Ectodermal cell (in vitro differentiated cells): ENCODE data around the gene AURKAIP1.

Experiments
- H3K27ac ChIP-seq: 2 replicates; pipeline ENCODE4 v1.7.0; 2013; ENCODE audit warnings: mild to moderate bottlenecking, low read depth, low read length; ENCODE audit not compliant: insufficient read depth, poor library complexity, severe bottlenecking
- H3K27me3 ChIP-seq: 2 replicates; pipeline ENCODE4 v1.7.0; 2013; ENCODE audit warnings: mild to moderate bottlenecking, low read length; ENCODE audit not compliant: insufficient read depth, control insufficient read depth, poor library complexity, severe bottlenecking
- H3K36me3 ChIP-seq: one replicate; pipeline ENCODE4 v1.7.0; 2013; ENCODE audit warnings: low read length; ENCODE audit not compliant: control insufficient read depth, insufficient read depth
- H3K4me1 ChIP-seq: one replicate; pipeline ENCODE4 v1.7.0; 2013; ENCODE audit warnings: low read length; ENCODE audit not compliant: control insufficient read depth, insufficient read depth
- H3K4me3 ChIP-seq: 2 replicates; pipeline ENCODE4 v1.7.0; 2013; ENCODE audit warnings: low read depth, low read length, control low read depth; ENCODE audit not compliant: insufficient read depth
- H3K9me3 ChIP-seq: 2 replicates; pipeline ENCODE4 v1.7.0; 2013; ENCODE audit warnings: mild to moderate bottlenecking, low read length, moderate library complexity; ENCODE audit not compliant: control insufficient read depth
- WGBS, 2 experiments: methylation state at CpG; one replicate each; pipeline ENCODE4 v1.1.7; 2013; ENCODE audit warnings: missing lambda C conversion rate in 2 of 2; 5-methylcytosine and 5-hydroxymethylcytosine counted together

The AURKAIP1 gene

DNA sequence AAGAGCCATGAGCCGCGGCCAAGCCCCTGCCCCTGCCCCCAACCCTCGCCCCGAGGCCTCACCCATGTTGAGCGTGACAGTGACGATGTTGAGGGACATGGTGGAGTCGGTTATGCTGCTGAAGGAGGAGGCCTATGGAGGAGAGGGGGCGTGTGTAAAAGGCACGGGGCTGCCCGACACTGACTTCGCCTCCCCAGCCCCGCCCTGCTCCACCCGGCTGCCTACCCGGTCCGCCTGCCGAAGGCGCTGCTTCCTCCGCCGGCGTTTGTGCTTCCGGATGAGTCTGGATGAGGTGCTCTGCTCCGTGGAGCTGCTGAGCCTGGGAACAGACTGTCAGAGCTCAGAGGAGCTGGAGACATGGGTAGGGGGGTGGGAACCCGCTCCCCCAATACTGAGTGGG is 34.8 kb downstream of the AURKAIP1 start:
- WGBS, 2 experiments = 94% methylated on average over 23 of the region's 23 CpGs
- Histone ChIP-seq H3K4me3 (no peak overlapping the region), H3K27me3 (no peaks in the 10 kb centered on the region), H3K9me3 (no peaks in the 10 kb centered on the region), H3K4me1 (no peaks in the 10 kb centered on the region), H3K36me3 (peaks cover 10% of the 10 kb centered on the region), H3K27ac (no peak overlapping the region)

GRCh38 chr1:1338278-1338677 is 36.7 kb downstream of the AURKAIP1 start:
- 96% methylated on average over 36 of the region's 36 CpGs for WGBS, 2 experiments
- H3K4me1 ChIP-seq = no peaks in the 10 kb centered on the region
- H3K36me3 ChIP-seq = peaks cover 10% of the 10 kb centered on the region
- H3K27ac ChIP-seq = no peak overlapping the region
- H3K9me3 ChIP-seq = no peaks in the 10 kb centered on the region
- no peak overlapping the region for H3K4me3 ChIP-seq
- H3K27me3 ChIP-seq = no peaks in the 10 kb centered on the region

DNA sequence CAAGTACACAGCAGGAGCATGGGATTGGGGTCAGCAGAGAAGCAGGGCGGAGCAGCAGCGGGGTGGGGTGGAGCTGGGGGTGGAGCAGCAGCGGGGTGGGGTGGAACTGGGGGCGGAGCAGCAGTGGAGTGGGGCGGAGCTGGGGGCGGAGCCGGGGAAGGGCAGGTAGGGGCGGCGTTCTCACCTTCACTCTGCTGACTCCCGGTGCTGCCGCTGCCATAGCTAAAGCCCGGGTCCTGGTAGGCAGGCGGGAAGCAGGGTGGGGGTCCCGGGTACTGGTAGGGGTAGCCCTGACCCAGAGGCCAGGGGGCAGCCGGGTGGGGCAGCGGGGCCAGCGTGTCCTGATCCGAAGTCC is 37.2 kb downstream of the AURKAIP1 start:
- no peak overlapping the region for H3K27ac ChIP-seq
- H3K9me3 ChIP-seq = no peaks in the 10 kb centered on the region
- no peaks in the 10 kb centered on the region for H3K27me3 ChIP-seq
- 85% methylated on average over 18 of the region's 18 CpGs for WGBS, 2 experiments
- no peaks in the 10 kb centered on the region for H3K4me1 ChIP-seq
- peaks cover 10% of the 10 kb centered on the region for H3K36me3 ChIP-seq
- H3K4me3 ChIP-seq = no peak overlapping the region

DNA sequence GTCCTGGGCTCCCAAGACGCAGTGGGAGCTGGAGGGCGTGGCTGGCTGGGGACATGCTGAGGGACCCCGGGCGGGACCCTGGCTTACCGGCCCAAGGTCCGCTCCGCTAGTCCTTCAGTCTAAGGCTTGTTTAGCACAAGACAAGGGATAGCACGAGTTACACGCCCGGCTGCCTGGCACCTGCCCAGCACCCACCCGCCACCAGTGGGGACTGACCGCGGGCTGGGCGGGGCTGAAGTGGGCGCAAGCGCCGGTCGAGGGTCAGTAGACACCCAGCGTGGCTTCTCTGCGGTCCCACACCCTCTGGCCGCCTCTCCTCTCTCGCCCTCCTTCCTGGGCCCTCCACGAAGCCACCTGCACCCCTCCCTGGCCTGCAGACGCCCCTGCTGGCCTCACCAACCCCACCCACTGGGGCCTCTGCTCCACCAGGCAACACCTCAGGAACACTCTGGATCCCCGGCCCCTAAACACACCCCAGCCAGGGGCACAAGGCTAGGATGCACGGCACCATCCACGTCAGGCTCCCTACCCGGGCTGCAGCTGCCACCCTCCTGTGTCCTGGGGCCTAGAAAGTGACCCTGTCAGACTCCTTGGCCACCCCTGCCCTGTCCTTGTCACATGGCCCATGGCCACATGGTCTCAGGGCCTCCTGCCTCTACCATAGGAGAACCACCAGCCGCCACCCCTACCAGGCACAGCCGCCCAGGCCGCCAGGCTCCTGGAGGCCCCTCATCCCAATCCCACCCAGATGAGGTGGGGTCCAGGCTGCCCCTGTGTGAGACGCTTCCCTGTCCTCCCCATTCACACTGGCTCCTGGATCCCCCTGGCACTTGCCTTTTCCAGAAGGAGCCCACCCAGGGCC is 37.8 kb downstream of the AURKAIP1 start:
- Histone ChIP-seq H3K27ac (no peak overlapping the region), H3K4me1 (no peaks in the 10 kb centered on the region), H3K27me3 (no peaks in the 10 kb centered on the region), H3K36me3 (peaks cover 10% of the 10 kb centered on the region), H3K4me3 (no peak overlapping the region), H3K9me3 (no peaks in the 10 kb centered on the region)
- 94 to 95% methylated on average over 32 of the region's 32 CpGs for WGBS, 2 experiments

DNA sequence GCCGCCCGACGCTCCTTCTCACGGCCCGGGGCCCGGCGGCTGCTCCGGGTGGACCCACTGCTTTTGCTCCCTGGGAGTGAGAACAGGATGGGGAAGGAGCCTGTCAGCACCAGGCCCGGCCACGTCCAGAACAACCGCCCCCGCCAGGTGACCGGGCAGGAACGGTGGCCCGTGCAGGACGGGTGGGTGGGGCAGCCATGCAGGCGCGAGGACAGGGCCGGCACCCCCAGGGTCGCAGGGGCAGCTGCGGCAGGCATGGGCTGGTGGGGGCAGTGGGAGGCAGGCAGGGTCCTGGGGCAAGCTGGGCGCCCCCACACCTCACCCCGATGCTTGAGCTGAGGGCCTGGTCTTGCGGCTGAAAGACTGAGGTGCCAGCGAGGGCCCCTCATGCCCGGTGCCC is 38.6 kb downstream of the AURKAIP1 start:
- Histone ChIP-seq H3K4me3 (no peak overlapping the region), H3K27ac (no peak overlapping the region), H3K27me3 (no peaks in the 10 kb centered on the region), H3K36me3 (peaks cover 7% of the 10 kb centered on the region), H3K9me3 (no peaks in the 10 kb centered on the region), H3K4me1 (no peaks in the 10 kb centered on the region)
- 95 to 96% methylated on average over 26 of the region's 26 CpGs for WGBS, 2 experiments

GRCh38 chr1:1335792-1336248 is 39.2 kb downstream of the AURKAIP1 start:
- no peak overlapping the region for H3K27ac ChIP-seq
- peaks cover under 1% of the 10 kb centered on the region for H3K36me3 ChIP-seq
- 95 to 96% methylated on average over 21 of the region's 21 CpGs for WGBS, 2 experiments
- H3K9me3 ChIP-seq = no peaks in the 10 kb centered on the region
- no peaks in the 10 kb centered on the region for H3K4me1 ChIP-seq
- H3K27me3 ChIP-seq = no peaks in the 10 kb centered on the region
- no peak overlapping the region for H3K4me3 ChIP-seq

- H3K36me3 ChIP-seq = no peaks in the 10 kb centered on the region
- no peak overlapping the region for H3K4me3 ChIP-seq
- WGBS, 2 experiments = 93 to 94% methylated on average over 16 of the region's 16 CpGs
- no peaks in the 10 kb centered on the region for H3K4me1 ChIP-seq
- H3K9me3 ChIP-seq = no peaks in the 10 kb centered on the region
- H3K27me3 ChIP-seq = no peaks in the 10 kb centered on the region
- H3K27ac ChIP-seq = no peak overlapping the region
Observed at GRCh38 chr1:1335283-1335682, 39.7 kb downstream of the AURKAIP1 start.

GRCh38 chr1:1334835-1335234 is 40.2 kb downstream of the AURKAIP1 start:
- no peaks in the 10 kb centered on the region for H3K27me3 ChIP-seq
- no peak overlapping the region for H3K4me3 ChIP-seq
- 57 to 60% methylated on average over 11 of the region's 11 CpGs for WGBS, 2 experiments
- no peaks in the 10 kb centered on the region for H3K4me1 ChIP-seq
- H3K9me3 ChIP-seq = no peaks in the 10 kb centered on the region
- H3K36me3 ChIP-seq = no peaks in the 10 kb centered on the region
- no peak overlapping the region for H3K27ac ChIP-seq

DNA sequence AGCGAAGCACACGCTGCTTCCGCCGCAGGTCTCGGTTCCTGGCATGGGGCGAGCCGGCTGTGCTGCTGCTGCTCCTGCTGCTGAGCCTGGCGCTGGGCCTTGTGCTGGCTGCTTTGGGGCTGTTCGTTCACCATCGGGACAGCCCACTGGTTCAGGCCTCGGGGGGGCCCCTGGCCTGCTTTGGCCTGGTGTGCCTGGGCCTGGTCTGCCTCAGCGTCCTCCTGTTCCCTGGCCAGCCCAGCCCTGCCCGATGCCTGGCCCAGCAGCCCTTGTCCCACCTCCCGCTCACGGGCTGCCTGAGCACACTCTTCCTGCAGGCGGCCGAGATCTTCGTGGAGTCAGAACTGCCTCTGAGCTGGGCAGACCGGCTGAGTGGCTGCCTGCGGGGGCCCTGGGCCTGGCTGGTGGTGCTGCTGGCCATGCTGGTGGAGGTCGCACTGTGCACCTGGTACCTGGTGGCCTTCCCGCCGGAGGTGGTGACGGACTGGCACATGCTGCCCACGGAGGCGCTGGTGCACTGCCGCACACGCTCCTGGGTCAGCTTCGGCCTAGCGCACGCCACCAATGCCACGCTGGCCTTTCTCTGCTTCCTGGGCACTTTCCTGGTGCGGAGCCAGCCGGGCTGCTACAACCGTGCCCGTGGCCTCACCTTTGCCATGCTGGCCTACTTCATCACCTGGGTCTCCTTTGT is 41.3 kb downstream of the AURKAIP1 start:
- no peaks in the 10 kb centered on the region for H3K27me3 ChIP-seq
- no peaks in the 10 kb centered on the region for H3K4me1 ChIP-seq
- no peak overlapping the region for H3K4me3 ChIP-seq
- H3K9me3 ChIP-seq = no peaks in the 10 kb centered on the region
- no peaks in the 10 kb centered on the region for H3K36me3 ChIP-seq
- 93 to 94% methylated on average over 36 of the region's 36 CpGs for WGBS, 2 experiments
- H3K27ac ChIP-seq = no peak overlapping the region

- no peaks in the 10 kb centered on the region for H3K36me3 ChIP-seq
- H3K4me3 ChIP-seq = no peak overlapping the region
- 92 to 94% methylated on average over 48 of the region's 48 CpGs for WGBS, 2 experiments
- no peaks in the 10 kb centered on the region for H3K27me3 ChIP-seq
- no peaks in the 10 kb centered on the region for H3K4me1 ChIP-seq
- H3K9me3 ChIP-seq = no peaks in the 10 kb centered on the region
- no peak overlapping the region for H3K27ac ChIP-seq
Observed at GRCh38 chr1:1332774-1333480, 42.1 kb downstream of the AURKAIP1 start.
